GM18951 (cell line): ENCODE measurements around the gene KCNN1.
"Not testable (repeated sequence)": the region's sequence is repeated elsewhere in the genome, so short reads cannot be mapped to it uniquely, and the experiment has no call there.

Source experiments
- POLR2A ChIP-seq: IDR thresholded peaks from 4 replicates; pipeline ENCODE4 v1.6.1; 2011; ENCODE audit warnings: mild to moderate bottlenecking; ENCODE audit not compliant: insufficient read length, insufficient read depth; ENCODE audit errors: extremely low read depth
- in situ Hi-C: fragments of 300-500 bp; cut with MboI; formaldehyde crosslinking; loops from one replicate; pipeline ENCODE4 v1.12.0; 2022; ENCODE audit warnings: low sequenced_read_pairs, mixed read lengths, inconsistent platforms; ENCODE audit not compliant: unreplicated experiment

Gene KCNN1

GRCh38 chr19:18021121-18021755 lies 54.3 kb downstream of the KCNN1 start:
- in situ Hi-C loops, result no loop called here
- no peak for TF ChIP-seq POLR2A

GRCh38 chr19:18023622-18024251 lies 56.8 kb downstream of the KCNN1 start:
- in situ Hi-C loops, result no loop called here
- TF ChIP-seq POLR2A, result peak; percentile 36

- TF ChIP-seq POLR2A, result no peak
- in situ Hi-C loops, result no loop called here
Measured at GRCh38 chr19:18027151-18027550, 60.2 kb downstream of the KCNN1 start.

GRCh38 chr19:18029617-18030338 lies 62.9 kb downstream of the KCNN1 start:
- in situ Hi-C loops, result no loop called here
- TF ChIP-seq POLR2A, result no peak

GRCh38 chr19:18031401-18031800 lies 64.5 kb downstream of the KCNN1 start:
- in situ Hi-C loops, result not testable (repeated sequence)

GRCh38 chr19:18032102-18032501 lies 65.2 kb downstream of the KCNN1 start:
- in situ Hi-C loops, result not testable (repeated sequence)

GRCh38 chr19:18041054-18041453 lies 74.1 kb downstream of the KCNN1 start:
- in situ Hi-C loops, result no loop called here
- TF ChIP-seq POLR2A, result no peak

GRCh38 chr19:18043676-18044075 lies 76.8 kb downstream of the KCNN1 start:
- in situ Hi-C loops, result no loop called here
- TF ChIP-seq POLR2A, result no peak

GRCh38 chr19:18044825-18045304 lies 78.0 kb downstream of the KCNN1 start:
- in situ Hi-C loops, result no loop called here

GRCh38 chr19:18045307-18046050 lies 78.6 kb downstream of the KCNN1 start:
- TF ChIP-seq POLR2A, result no peak
- in situ Hi-C loops, result no loop called here

More at GRCh38 chr19:18044825-18045304, 78.0 kb downstream of the KCNN1 start:
- TF ChIP-seq POLR2A, result no peak

GRCh38 chr19:18046059-18046718 lies 79.3 kb downstream of the KCNN1 start:
- TF ChIP-seq POLR2A, result no peak
- in situ Hi-C loops, result no loop called here

- in situ Hi-C loops, result no loop called here
- TF ChIP-seq POLR2A, result no peak
Measured at GRCh38 chr19:18049385-18049784, 82.5 kb downstream of the KCNN1 start.
